Astrocyte (in vitro differentiated cells and primary cell): ENCODE results near the gene ARHGAP26. TPM values are rescaled to one million over a fixed set of nuclear protein-coding genes. Genes with fewer than 3 reads are reported as not detected.

Source experiments
- DNase-seq: peaks from one replicate; pipeline ENCODE4 v3.0.0-alpha.2; 2010; ENCODE audit warnings: low read depth
- FAIRE-seq: peaks from 2 replicates; lab custom pipeline; 2011; peaks lifted over from hg19 to GRCh38; lab: Jason Lieb, UNC
- H2AFZ ChIP-seq: 2 replicates; pipeline ENCODE4 v1.6.0; 2012; ENCODE audit warnings: low read depth, low read length, inconsistent platforms
- H3K27ac ChIP-seq: 2 replicates; pipeline ENCODE4 v1.5.1; 2011; ENCODE audit warnings: low read depth, low read length, inconsistent platforms
- H3K27me3 ChIP-seq: 2 replicates; pipeline ENCODE4 v1.6.0; 2011; ENCODE audit warnings: low read length, inconsistent platforms; ENCODE audit not compliant: insufficient read depth
- H3K36me3 ChIP-seq: 2 replicates; pipeline ENCODE4 v1.5.1; 2011; ENCODE audit warnings: low read length, inconsistent platforms; ENCODE audit not compliant: insufficient read depth
- H3K4me1 ChIP-seq: 2 replicates; pipeline ENCODE4 v1.5.1; 2011; ENCODE audit warnings: low read length, inconsistent platforms; ENCODE audit not compliant: insufficient read depth
- H3K4me2 ChIP-seq: 2 replicates; pipeline ENCODE4 v1.6.0; 2012; ENCODE audit warnings: low read length, inconsistent platforms
- H3K4me3 ChIP-seq: 2 replicates; pipeline ENCODE4 v1.5.1; 2011; ENCODE audit warnings: low read depth, mild to moderate bottlenecking, low read length, inconsistent platforms; ENCODE audit not compliant: insufficient read depth
- H3K79me2 ChIP-seq: 2 replicates; pipeline ENCODE4 v1.6.0; 2012; ENCODE audit warnings: mild to moderate bottlenecking, low read length, inconsistent platforms; ENCODE audit not compliant: insufficient read depth
- H3K9ac ChIP-seq: 2 replicates; pipeline ENCODE4 v1.6.0; 2012; ENCODE audit warnings: mild to moderate bottlenecking, low read length, inconsistent platforms
- H3K9me3 ChIP-seq: 2 replicates; pipeline ENCODE4 v1.5.1; 2012; ENCODE audit warnings: low read depth, mild to moderate bottlenecking, low read length, inconsistent platforms; ENCODE audit not compliant: insufficient read depth
- H4K20me1 ChIP-seq: 2 replicates; pipeline ENCODE4 v1.6.0; 2012; ENCODE audit warnings: low read length, inconsistent platforms; ENCODE audit not compliant: insufficient read depth
- H3K27ac Mint-ChIP-seq: one replicate; pipeline ENCODE4 v1.8.0; 2021; ENCODE audit warnings: mild to moderate bottlenecking, mixed read lengths; ENCODE audit not compliant: unreplicated experiment
- H3K27me3 Mint-ChIP-seq: one replicate; pipeline ENCODE4 v1.8.0; 2021; ENCODE audit warnings: low read depth, mixed read lengths; ENCODE audit not compliant: unreplicated experiment
- H3K36me3 Mint-ChIP-seq: one replicate; pipeline ENCODE4 v1.8.0; 2021; ENCODE audit warnings: low read depth, mixed read lengths; ENCODE audit not compliant: unreplicated experiment
- H3K4me1 Mint-ChIP-seq: one replicate; pipeline ENCODE4 v1.8.0; 2021; ENCODE audit warnings: low read depth, mixed read lengths; ENCODE audit not compliant: unreplicated experiment
- H3K4me3 Mint-ChIP-seq: one replicate; pipeline ENCODE4 v1.8.0; 2021; ENCODE audit warnings: mild to moderate bottlenecking, moderate library complexity, mixed read lengths; ENCODE audit not compliant: unreplicated experiment
- H3K9me3 Mint-ChIP-seq: one replicate; pipeline ENCODE4 v1.8.0; 2021; ENCODE audit warnings: mild to moderate bottlenecking, mixed read lengths; ENCODE audit not compliant: unreplicated experiment
- CTCF ChIP-seq: IDR thresholded peaks from 2 replicates; pipeline ENCODE4 v1.5.1; 2011; ENCODE audit warnings: low read depth, mild to moderate bottlenecking, inconsistent platforms, low read length, moderate library complexity; ENCODE audit not compliant: insufficient read depth
- EZH2 ChIP-seq: IDR thresholded peaks from 2 replicates; pipeline ENCODE4 v1.6.1; 2012; ENCODE audit warnings: mild to moderate bottlenecking, low read length, inconsistent platforms; ENCODE audit not compliant: insufficient read depth
- total RNA-seq: library from RNA; stranded (reverse); gene quantifications from 2 replicates; pipeline ENCODE4 v1.2.1, GENCODE V29; 2021

The ARHGAP26 gene
- total RNA-seq, 1 donor from 2014 or later, result 5.6 TPM

GRCh38 chr5:142805339-142805738, 35.2 kb downstream of the ARHGAP26 start:
- Mint-ChIP-seq H3K4me3 (no peak overlapping the region), H3K9me3 (no peaks in the 10 kb centered on the region), H3K27ac (no peak overlapping the region), H3K36me3 (no peaks in the 10 kb centered on the region), H3K4me1 (peaks cover 23% of the 10 kb centered on the region), H3K27me3 (no peaks in the 10 kb centered on the region)
- Histone ChIP-seq H3K4me3 (no peak overlapping the region), H3K4me1 (no peaks in the 10 kb centered on the region), H3K79me2 (no peaks in the 10 kb centered on the region), H3K9me3 (no peaks in the 10 kb centered on the region), H4K20me1 (no peaks in the 10 kb centered on the region), H3K27ac (no peak overlapping the region), H3K9ac (no peak overlapping the region), H3K4me2 (no peak overlapping the region), H3K27me3 (no peaks in the 10 kb centered on the region), H2AFZ (no peak overlapping the region), H3K36me3 (no peaks in the 10 kb centered on the region)
- TF ChIP-seq EZH2, result no peak
- no peak for TF ChIP-seq CTCF
- DNase-seq (no peak), FAIRE-seq (no peak)

DNA sequence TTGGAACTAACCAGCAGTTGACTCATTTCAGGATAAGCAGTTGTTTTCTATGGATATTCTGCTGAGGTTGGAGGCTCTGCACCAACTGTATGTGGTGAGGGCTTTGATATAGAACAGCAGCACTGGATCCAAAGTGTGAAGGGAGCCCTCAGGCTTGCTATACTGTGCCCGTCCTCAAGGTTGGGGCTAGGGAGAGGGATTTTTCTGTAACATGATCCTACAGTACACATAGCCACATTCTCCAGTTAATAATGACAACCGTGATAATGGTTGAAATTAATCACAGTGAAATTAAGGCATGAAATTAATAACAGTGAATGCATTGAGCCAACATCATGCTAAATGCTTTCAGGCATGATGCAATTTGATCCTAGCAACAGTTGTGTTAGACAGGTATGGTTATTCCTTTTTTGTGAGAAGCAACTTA, 36.7 kb downstream of the ARHGAP26 start:
- Histone ChIP-seq H3K27ac (no peak overlapping the region), H3K4me1 (no peaks in the 10 kb centered on the region), H3K79me2 (no peaks in the 10 kb centered on the region), H2AFZ (no peak overlapping the region), H3K9ac (no peak overlapping the region), H3K27me3 (no peaks in the 10 kb centered on the region), H3K9me3 (no peaks in the 10 kb centered on the region), H3K4me2 (no peak overlapping the region), H4K20me1 (no peaks in the 10 kb centered on the region), H3K4me3 (no peak overlapping the region), H3K36me3 (no peaks in the 10 kb centered on the region)
- Mint-ChIP-seq H3K4me1 (peaks cover 10% of the 10 kb centered on the region), H3K4me3 (no peak overlapping the region), H3K36me3 (no peaks in the 10 kb centered on the region), H3K9me3 (no peaks in the 10 kb centered on the region), H3K27me3 (no peaks in the 10 kb centered on the region), H3K27ac (no peak overlapping the region)
- no peak for TF ChIP-seq CTCF
- TF ChIP-seq EZH2, result no peak
- peak; percentile 24 for DNase-seq
- FAIRE-seq, result no peak

GRCh38 chr5:142807372-142807911, 37.3 kb downstream of the ARHGAP26 start:
- Histone ChIP-seq H3K4me2 (no peak overlapping the region), H4K20me1 (no peaks in the 10 kb centered on the region), H3K9ac (no peak overlapping the region), H3K4me1 (no peaks in the 10 kb centered on the region), H3K27me3 (no peaks in the 10 kb centered on the region), H3K9me3 (no peaks in the 10 kb centered on the region), H3K79me2 (no peaks in the 10 kb centered on the region), H3K27ac (no peak overlapping the region), H2AFZ (no peak overlapping the region), H3K36me3 (no peaks in the 10 kb centered on the region), H3K4me3 (no peak overlapping the region)
- FAIRE-seq, result no peak
- no peak for DNase-seq
- Mint-ChIP-seq H3K4me3 (no peak overlapping the region), H3K27me3 (no peaks in the 10 kb centered on the region), H3K27ac (peak overlapping the region; percentile 34), H3K4me1 (peaks cover 7% of the 10 kb centered on the region), H3K9me3 (no peaks in the 10 kb centered on the region), H3K36me3 (no peaks in the 10 kb centered on the region)
- no peak for TF ChIP-seq CTCF
- no peak for TF ChIP-seq EZH2
